Osteoblast (primary cell): ENCODE measurements around the gene ANTXR1. TPM values are rescaled to one million over a fixed set of nuclear protein-coding genes. Genes with fewer than 3 reads are reported as not detected.

Source experiments
- DNase-seq: peaks from one replicate; pipeline ENCODE4 v3.0.0; 2011; ENCODE audit warnings: low spot score, mixed read lengths; ENCODE audit not compliant: insufficient read length; ENCODE audit errors: missing footprints
- H2AFZ ChIP-seq: 2 replicates; pipeline ENCODE4 v1.6.0; 2011; ENCODE audit warnings: mild to moderate bottlenecking, low read length
- H3K27ac ChIP-seq: 2 replicates; pipeline ENCODE4 v1.5.1; 2011; ENCODE audit warnings: mild to moderate bottlenecking, low read depth, low read length, moderate library complexity
- H3K27me3 ChIP-seq: 2 replicates; pipeline ENCODE4 v1.6.0; 2012; ENCODE audit warnings: mild to moderate bottlenecking, control low read depth, inconsistent platforms, low read length, moderate library complexity; ENCODE audit not compliant: insufficient read depth
- H3K36me3 ChIP-seq: 2 replicates; pipeline ENCODE4 v1.5.1; 2011; ENCODE audit warnings: mild to moderate bottlenecking, low read length, control low read depth, moderate library complexity; ENCODE audit not compliant: insufficient read depth
- H3K4me1 ChIP-seq: 2 replicates; pipeline ENCODE4 v1.5.1; 2011; ENCODE audit warnings: mild to moderate bottlenecking, low read length, control low read depth, moderate library complexity; ENCODE audit not compliant: insufficient read depth
- H3K4me2 ChIP-seq: 2 replicates; pipeline ENCODE4 v1.6.0; 2011; ENCODE audit warnings: mild to moderate bottlenecking, low read length; ENCODE audit not compliant: insufficient read depth
- H3K4me3 ChIP-seq: fragments of 200-600 bp; sonication (generic); 3 replicates; pipeline ENCODE4 v1.5.1; 2012; ENCODE audit warnings: mild to moderate bottlenecking, low read length, inconsistent platforms; ENCODE audit not compliant: insufficient read depth
- H3K79me2 ChIP-seq: 2 replicates; pipeline ENCODE4 v1.6.0; 2012; ENCODE audit warnings: mild to moderate bottlenecking, low read length, control low read depth, inconsistent platforms; ENCODE audit not compliant: insufficient read depth
- H3K9me3 ChIP-seq: 2 replicates; pipeline ENCODE4 v1.5.1; 2011; ENCODE audit warnings: low read depth, low read length, control low read depth
- H4K20me1 ChIP-seq: 2 replicates; pipeline ENCODE4 v1.6.0; 2012; ENCODE audit warnings: mild to moderate bottlenecking, low read length, control low read depth; ENCODE audit not compliant: insufficient read depth
- CTCF ChIP-seq: IDR thresholded peaks from 2 replicates; pipeline ENCODE4 v1.5.1; 2011; ENCODE audit warnings: mild to moderate bottlenecking, low read depth, low read length, moderate library complexity; ENCODE audit errors: extremely low read depth
- total RNA-seq: library from RNA; depleted of rRNA; stranded (reverse); fragments of >200 nt; gene quantifications from 2 replicates; pipeline ENCODE4 v1.2.3, GENCODE V29; 2012

ANTXR1 gene
- total RNA-seq, 1 donor = 123 TPM

DNA sequence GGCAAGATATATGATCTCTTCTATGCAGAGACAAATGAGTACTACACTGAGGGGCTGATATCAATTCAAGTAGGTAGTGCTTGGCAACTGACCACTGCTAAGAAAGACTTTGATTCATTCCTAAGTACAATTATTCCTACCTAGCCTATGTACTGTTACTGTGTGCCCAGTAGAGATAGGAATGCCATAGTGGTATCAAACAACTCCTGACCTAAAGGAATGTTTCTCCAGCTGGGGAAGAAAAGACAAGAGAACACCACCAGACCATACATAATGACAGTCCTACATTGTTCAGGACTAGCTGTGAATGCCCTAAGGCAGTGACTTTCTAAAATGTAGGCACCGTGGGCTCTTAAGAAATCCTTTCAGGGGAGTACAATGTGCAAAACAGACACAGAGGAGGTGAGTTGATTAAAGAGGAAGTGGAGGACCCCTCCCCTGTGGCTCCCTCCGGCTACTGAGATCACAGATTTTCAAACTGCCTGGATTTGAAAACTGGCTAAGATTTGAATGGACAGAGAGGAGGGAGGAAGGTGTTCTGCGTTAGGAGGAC is 89.1 kb downstream of the ANTXR1 start:
- Histone ChIP-seq H3K79me2 (no peaks in the 10 kb centered on the region), H3K4me3 (no peak overlapping the region), H4K20me1 (no peaks in the 10 kb centered on the region), H3K36me3 (peaks cover 53% of the 10 kb centered on the region), H3K4me2 (no peak overlapping the region), H2AFZ (no peak overlapping the region), H3K27ac (no peak overlapping the region), H3K4me1 (peaks cover 35% of the 10 kb centered on the region), H3K27me3 (no peaks in the 10 kb centered on the region), H3K9me3 (no peaks in the 10 kb centered on the region)
- no peak for TF ChIP-seq CTCF
- no peak for DNase-seq

DNA sequence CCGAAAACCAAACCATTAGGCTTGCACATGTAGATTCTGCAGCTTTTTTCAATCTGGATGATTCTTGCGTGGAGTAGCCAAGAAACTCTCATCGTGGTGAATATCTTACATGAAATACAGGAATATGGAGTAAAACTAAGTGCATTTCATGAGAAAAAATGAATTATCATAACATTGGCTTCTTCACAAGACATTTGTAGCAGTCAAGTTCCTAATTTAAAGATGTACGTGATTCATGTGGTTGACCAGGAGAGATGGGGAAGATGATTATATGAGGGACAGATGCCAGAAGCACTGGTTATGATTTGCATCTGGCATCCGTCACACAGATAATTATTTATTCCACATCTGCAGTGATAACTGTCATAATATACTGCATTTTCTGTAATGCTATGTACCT is 90.4 kb downstream of the ANTXR1 start:
- no peak for DNase-seq
- Histone ChIP-seq H4K20me1 (no peaks in the 10 kb centered on the region), H3K4me1 (peaks cover 22% of the 10 kb centered on the region), H3K36me3 (peaks cover 53% of the 10 kb centered on the region), H3K27me3 (no peaks in the 10 kb centered on the region), H2AFZ (no peak overlapping the region), H3K79me2 (no peaks in the 10 kb centered on the region), H3K4me3 (no peak overlapping the region), H3K9me3 (no peaks in the 10 kb centered on the region), H3K27ac (no peak overlapping the region), H3K4me2 (no peak overlapping the region)
- TF ChIP-seq CTCF = no peak

- no peak overlapping the region for H3K27ac ChIP-seq
Measured at GRCh38 chr2:69104261-69104660, 91.3 kb downstream of the ANTXR1 start.

DNA sequence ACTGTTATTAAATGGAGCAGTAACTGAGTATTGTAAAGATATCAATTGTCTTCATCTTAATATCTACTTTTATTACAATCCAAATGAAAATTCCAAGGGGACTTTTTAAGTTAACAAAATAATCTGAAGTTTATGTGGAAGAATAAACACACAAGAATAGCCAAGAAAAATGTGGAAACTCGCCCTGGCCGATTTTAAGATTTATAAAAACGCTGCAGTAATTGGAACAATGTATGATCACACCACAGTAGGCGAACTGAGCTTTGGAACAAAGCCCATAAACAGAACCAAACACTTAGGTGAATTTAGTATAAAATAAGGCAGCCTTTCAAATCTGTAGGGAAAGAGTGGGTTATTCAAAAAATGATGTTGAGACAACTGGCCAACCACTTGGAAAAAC is 96.3 kb downstream of the ANTXR1 start:
- H3K36me3 ChIP-seq = peaks cover 17% of the 10 kb centered on the region
- no peak overlapping the region for H3K4me3 ChIP-seq
- no peaks in the 10 kb centered on the region for H3K9me3 ChIP-seq
- no peak overlapping the region for H2AFZ ChIP-seq
- no peak overlapping the region for H3K27ac ChIP-seq
- peaks cover 13% of the 10 kb centered on the region for H3K4me1 ChIP-seq
- no peak overlapping the region for H3K4me2 ChIP-seq
- no peaks in the 10 kb centered on the region for H3K79me2 ChIP-seq
- H3K27me3 ChIP-seq = no peaks in the 10 kb centered on the region
- DNase-seq = no peak
- no peak for TF ChIP-seq CTCF
- H4K20me1 ChIP-seq = no peaks in the 10 kb centered on the region

More at GRCh38 chr2:69104261-69104660, 91.3 kb downstream of the ANTXR1 start:
- H3K4me1 ChIP-seq = peaks cover 14% of the 10 kb centered on the region
- H3K79me2 ChIP-seq = no peaks in the 10 kb centered on the region
- no peak for TF ChIP-seq CTCF
- no peak overlapping the region for H3K4me3 ChIP-seq
- no peaks in the 10 kb centered on the region for H3K27me3 ChIP-seq
- H2AFZ ChIP-seq = no peak overlapping the region
- H3K9me3 ChIP-seq = no peaks in the 10 kb centered on the region
- H3K36me3 ChIP-seq = peaks cover 53% of the 10 kb centered on the region
- no peaks in the 10 kb centered on the region for H4K20me1 ChIP-seq
- H3K4me2 ChIP-seq = no peak overlapping the region
- DNase-seq = no peak
